ENCODE measurements around the gene CORO6. TPM values are rescaled to one million over a fixed set of nuclear protein-coding genes. Genes with fewer than 3 reads are reported as not detected.
A peak's percentile ranks its signal among the peaks of the same experiment; 100 is the strongest.

The CORO6 gene
- total and polyA plus RNA-seq, 2 of the 13 experiments (the other 11 are each of a cell fraction or from before 2014, with no cell fraction given): 0.42 to 0.82 TPM

DNA sequence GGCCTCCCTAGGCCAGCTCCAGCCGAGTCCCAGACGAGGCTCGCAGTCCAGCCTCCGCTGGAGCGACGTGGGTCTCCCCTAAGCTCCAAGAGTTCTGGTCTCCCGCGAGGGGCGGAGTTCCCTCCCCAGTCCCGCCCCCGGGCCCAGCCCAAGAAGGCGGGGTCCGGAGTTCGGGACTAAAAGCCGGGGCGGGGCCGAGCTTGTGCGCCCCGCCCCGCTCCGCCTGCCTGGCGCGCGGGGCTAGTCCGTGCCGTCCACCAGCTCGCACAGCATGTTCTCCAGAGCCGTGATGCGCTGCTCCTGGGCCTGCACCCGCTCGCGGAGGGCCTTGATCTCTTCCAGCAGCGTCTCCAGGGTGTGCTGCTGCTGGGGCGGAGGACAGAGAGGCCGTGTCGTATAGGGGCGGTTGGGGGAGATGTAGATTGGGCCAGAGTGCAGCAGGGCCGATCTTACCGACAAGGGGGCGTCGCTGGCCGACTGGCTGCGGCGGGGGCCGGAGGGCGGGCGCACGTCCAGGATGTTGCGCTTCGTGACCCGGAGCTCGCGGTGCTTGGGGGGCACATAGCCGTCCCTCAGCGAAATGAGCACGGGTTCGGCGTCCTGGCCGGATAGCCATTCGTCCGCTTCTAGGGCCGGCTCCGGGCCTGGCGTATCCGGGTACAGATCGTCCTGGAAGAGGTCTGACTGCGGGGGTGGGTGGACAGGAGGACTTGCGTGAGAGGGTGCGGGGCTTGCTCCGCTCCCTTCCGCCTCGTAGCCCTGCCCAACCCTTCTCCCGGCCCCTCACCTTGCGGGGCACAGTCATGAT is 7.0 kb downstream of the CORO6 start (continued):
- TF ChIP-seq, protein P1, sequence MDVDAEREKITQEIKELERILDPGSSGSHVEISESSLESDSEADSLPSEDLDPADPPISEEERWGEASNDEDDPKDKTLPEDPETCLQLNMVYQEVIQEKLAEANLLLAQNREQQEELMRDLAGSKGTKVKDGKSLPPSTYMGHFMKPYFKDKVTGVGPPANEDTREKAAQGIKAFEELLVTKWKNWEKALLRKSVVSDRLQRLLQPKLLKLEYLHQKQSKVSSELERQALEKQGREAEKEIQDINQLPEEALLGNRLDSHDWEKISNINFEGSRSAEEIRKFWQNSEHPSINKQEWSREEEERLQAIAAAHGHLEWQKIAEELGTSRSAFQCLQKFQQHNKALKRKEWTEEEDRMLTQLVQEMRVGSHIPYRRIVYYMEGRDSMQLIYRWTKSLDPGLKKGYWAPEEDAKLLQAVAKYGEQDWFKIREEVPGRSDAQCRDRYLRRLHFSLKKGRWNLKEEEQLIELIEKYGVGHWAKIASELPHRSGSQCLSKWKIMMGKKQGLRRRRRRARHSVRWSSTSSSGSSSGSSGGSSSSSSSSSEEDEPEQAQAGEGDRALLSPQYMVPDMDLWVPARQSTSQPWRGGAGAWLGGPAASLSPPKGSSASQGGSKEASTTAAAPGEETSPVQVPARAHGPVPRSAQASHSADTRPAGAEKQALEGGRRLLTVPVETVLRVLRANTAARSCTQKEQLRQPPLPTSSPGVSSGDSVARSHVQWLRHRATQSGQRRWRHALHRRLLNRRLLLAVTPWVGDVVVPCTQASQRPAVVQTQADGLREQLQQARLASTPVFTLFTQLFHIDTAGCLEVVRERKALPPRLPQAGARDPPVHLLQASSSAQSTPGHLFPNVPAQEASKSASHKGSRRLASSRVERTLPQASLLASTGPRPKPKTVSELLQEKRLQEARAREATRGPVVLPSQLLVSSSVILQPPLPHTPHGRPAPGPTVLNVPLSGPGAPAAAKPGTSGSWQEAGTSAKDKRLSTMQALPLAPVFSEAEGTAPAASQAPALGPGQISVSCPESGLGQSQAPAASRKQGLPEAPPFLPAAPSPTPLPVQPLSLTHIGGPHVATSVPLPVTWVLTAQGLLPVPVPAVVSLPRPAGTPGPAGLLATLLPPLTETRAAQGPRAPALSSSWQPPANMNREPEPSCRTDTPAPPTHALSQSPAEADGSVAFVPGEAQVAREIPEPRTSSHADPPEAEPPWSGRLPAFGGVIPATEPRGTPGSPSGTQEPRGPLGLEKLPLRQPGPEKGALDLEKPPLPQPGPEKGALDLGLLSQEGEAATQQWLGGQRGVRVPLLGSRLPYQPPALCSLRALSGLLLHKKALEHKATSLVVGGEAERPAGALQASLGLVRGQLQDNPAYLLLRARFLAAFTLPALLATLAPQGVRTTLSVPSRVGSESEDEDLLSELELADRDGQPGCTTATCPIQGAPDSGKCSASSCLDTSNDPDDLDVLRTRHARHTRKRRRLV (CRISPR knock-in tag; IDR thresholded peaks at IDR 0.05): peak; percentile 85; the same call in 1 of the 2 replicates
- TF ChIP-seq SOX13 (IDR thresholded peaks at IDR 0.05): no peak
- TF ChIP-seq SOX13 (CRISPR knock-in tag; conservative IDR thresholded peaks at IDR 0.05 in 1 of 2, IDR thresholded peaks at IDR 0.05 in 1 of 2): no peak
- no peak for TF ChIP-seq U2AF1 (optimal IDR thresholded peaks at IDR 0.05; ENCODE audit: low read depth, low read length)
- TF ChIP-seq, protein P2, sequence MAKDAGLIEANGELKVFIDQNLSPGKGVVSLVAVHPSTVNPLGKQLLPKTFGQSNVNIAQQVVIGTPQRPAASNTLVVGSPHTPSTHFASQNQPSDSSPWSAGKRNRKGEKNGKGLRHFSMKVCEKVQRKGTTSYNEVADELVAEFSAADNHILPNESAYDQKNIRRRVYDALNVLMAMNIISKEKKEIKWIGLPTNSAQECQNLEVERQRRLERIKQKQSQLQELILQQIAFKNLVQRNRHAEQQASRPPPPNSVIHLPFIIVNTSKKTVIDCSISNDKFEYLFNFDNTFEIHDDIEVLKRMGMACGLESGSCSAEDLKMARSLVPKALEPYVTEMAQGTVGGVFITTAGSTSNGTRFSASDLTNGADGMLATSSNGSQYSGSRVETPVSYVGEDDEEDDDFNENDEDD (CRISPR knock-in tag; IDR thresholded peaks at IDR 0.05; ENCODE audit: borderline replicate concordance): peak; percentile 68; the same call in 1 of the 2 replicates
- TF ChIP-seq ZNF441 (CRISPR knock-in tag; IDR thresholded peaks at IDR 0.05; ENCODE audit: borderline replicate concordance): peak; percentile 85; the same call in 1 of the 2 replicates
- TF ChIP-seq ZNF333 (CRISPR knock-in tag; IDR thresholded peaks at IDR 0.05; ENCODE audit: borderline replicate concordance): peak; percentile 86
- peak; percentile 12; the same call in 1 of the 2 replicates for TF ChIP-seq ZIK1 (CRISPR knock-in tag; IDR thresholded peaks at IDR 0.05; ENCODE audit: borderline replicate concordance, low read depth)
- TF ChIP-seq, protein P3, sequence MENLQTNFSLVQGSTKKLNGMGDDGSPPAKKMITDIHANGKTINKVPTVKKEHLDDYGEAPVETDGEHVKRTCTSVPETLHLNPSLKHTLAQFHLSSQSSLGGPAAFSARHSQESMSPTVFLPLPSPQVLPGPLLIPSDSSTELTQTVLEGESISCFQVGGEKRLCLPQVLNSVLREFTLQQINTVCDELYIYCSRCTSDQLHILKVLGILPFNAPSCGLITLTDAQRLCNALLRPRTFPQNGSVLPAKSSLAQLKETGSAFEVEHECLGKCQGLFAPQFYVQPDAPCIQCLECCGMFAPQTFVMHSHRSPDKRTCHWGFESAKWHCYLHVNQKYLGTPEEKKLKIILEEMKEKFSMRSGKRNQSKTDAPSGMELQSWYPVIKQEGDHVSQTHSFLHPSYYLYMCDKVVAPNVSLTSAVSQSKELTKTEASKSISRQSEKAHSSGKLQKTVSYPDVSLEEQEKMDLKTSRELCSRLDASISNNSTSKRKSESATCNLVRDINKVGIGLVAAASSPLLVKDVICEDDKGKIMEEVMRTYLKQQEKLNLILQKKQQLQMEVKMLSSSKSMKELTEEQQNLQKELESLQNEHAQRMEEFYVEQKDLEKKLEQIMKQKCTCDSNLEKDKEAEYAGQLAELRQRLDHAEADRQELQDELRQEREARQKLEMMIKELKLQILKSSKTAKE (CRISPR knock-in tag; IDR thresholded peaks at IDR 0.05; ENCODE audit: borderline replicate concordance): no peak
- TF ChIP-seq, protein P4, sequence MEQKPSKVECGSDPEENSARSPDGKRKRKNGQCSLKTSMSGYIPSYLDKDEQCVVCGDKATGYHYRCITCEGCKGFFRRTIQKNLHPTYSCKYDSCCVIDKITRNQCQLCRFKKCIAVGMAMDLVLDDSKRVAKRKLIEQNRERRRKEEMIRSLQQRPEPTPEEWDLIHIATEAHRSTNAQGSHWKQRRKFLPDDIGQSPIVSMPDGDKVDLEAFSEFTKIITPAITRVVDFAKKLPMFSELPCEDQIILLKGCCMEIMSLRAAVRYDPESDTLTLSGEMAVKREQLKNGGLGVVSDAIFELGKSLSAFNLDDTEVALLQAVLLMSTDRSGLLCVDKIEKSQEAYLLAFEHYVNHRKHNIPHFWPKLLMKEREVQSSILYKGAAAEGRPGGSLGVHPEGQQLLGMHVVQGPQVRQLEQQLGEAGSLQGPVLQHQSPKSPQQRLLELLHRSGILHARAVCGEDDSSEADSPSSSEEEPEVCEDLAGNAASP (CRISPR knock-in tag; IDR thresholded peaks at IDR 0.05; ENCODE audit: borderline replicate concordance): no peak
- TF ChIP-seq ZNF317 (CRISPR knock-in tag; IDR thresholded peaks at IDR 0.05): no peak
- TF ChIP-seq XBP1 (CRISPR knock-in tag; IDR thresholded peaks at IDR 0.05): no peak
- TF ChIP-seq ARNT (IDR thresholded peaks at IDR 0.05): no peak
- TF ChIP-seq, protein P5, sequence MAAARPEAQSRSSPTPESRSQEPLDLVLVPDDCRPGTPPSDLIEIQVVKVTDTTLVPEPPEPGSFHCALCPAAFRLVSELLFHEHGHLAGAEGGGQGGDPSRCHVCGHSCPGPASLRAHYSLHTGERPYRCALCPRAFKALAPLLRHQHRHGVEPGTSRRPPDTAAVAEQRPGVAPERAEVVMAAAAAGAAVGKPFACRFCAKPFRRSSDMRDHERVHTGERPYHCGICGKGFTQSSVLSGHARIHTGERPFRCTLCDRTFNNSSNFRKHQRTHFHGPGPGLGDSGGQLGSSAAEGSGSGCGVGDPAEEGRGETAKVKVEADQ (CRISPR knock-in tag; IDR thresholded peaks at IDR 0.05; ENCODE audit: borderline replicate concordance): peak; percentile 54; the same call in 1 of the 2 replicates
- TF ChIP-seq, protein P6, sequence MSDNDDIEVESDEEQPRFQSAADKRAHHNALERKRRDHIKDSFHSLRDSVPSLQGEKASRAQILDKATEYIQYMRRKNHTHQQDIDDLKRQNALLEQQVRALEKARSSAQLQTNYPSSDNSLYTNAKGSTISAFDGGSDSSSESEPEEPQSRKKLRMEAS (IDR thresholded peaks at IDR 0.05): peak; percentile 66; the same call in 1 of the 2 replicates
- TF ChIP-seq AGO2 (optimal IDR thresholded peaks at IDR 0.05; ENCODE audit: low read depth, low read length): peak; percentile 30
- TF ChIP-seq DR1 (CRISPR knock-in tag; IDR thresholded peaks at IDR 0.05): peak; percentile 92
